Lung microvascular endothelial cell (primary cell): ENCODE measurements around the gene KRTAP10-12. TPM values are rescaled to one million over a fixed set of nuclear protein-coding genes. Genes with fewer than 3 reads are reported as not detected.
"Not testable (repeated sequence)": the region's sequence is repeated elsewhere in the genome, so short reads cannot be mapped to it uniquely, and the experiment has no call there.

Experiments
- DNase-seq, 2 donors: peaks; one replicate each; pipeline versions ENCODE4 v3.0.0 to v3.0.0-alpha.2; 2010; ENCODE audit warnings: low read depth in 2 of 2
- total RNA-seq: library from RNA; depleted of rRNA; stranded (reverse); fragments of >200 nt; gene quantifications from 2 replicates; pipeline ENCODE4 v1.2.1, GENCODE V29; 2014

KRTAP10-12 gene, protein sequence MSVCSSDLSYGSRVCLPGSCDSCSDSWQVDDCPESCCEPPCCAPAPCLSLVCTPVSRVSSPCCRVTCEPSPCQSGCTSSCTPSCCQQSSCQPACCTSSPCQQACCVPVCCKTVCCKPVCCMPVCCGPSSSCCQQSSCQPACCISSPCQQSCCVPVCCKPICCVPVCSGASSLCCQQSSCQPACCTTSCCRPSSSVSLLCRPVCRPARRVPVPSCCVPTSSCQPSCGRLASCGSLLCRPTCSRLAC
- total RNA-seq, result not detected in 2 replicates

DNA sequence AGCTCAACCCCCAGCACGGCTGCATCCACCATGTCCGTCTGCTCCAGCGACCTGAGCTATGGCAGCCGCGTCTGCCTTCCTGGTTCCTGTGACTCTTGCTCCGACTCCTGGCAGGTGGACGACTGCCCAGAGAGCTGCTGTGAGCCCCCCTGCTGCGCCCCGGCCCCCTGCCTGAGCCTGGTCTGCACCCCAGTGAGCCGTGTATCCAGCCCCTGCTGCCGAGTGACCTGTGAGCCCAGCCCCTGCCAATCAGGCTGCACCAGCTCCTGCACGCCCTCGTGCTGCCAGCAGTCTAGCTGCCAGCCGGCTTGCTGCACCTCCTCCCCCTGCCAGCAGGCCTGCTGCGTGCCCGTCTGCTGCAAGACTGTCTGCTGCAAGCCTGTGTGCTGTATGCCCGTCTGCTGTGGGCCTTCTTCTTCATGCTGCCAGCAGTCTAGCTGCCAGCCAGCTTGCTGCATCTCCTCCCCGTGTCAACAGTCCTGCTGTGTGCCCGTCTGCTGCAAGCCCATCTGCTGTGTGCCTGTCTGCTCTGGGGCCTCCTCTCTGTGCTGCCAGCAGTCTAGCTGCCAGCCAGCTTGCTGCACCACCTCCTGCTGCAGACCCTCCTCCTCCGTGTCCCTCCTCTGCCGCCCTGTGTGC lies at the start of gene KRTAP10-12:
Gene KRTAP10-12, plus strand, starts transcription at position 1 of the 639 bp plus-strand sequence. Its CDS starts 30 bp downstream, at position 31.
- not testable (repeated sequence) for DNase-seq

- DNase-seq, result no peak
These were observed 49.8 kb upstream of the KRTAP10-12 start for GRCh38 chr21:44647222-44647552.

GRCh38 chr21:44648557-44649311 lies 48.2 kb upstream of the KRTAP10-12 start:
- no peak for DNase-seq

GRCh38 chr21:44649521-44650100 lies 47.4 kb upstream of the KRTAP10-12 start:
- no peak for DNase-seq

GRCh38 chr21:44650265-44650972 lies 46.6 kb upstream of the KRTAP10-12 start:
- DNase-seq, result no peak

DNA sequence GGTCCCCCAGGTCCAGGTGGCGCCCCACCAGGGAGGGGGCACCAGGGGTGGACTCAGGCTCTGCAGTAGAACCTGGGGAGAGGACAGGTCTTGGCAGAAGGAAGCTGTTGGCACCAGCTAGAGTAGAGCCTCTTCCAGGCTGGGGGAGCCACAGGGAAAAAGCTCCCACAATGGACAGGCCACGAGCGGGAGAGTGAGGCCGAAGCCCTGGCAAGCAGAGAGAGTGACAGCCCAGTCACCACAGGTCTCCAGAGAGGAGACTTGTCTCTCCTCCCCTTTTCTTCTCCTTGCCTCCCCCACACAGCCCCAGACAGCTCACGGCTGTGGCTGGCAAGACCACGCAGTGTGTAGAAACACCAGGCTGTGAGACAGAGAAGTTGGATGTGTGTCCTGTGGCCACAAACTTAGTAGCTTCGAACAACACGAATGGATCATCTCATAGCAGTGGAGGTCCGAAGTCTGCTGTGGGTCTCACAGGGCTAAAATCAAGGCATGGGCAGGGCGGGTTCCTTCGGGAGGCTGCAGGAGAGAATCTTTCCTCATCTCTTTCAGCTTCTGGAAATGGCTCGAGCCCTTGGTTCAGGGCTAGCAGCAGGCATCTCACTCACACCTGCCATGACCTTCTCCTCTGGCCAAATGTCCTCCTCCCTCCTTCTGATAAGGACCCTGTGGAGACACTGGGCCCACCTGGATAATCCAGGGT lies 45.8 kb upstream of the KRTAP10-12 start:
- DNase-seq, result no peak

DNA sequence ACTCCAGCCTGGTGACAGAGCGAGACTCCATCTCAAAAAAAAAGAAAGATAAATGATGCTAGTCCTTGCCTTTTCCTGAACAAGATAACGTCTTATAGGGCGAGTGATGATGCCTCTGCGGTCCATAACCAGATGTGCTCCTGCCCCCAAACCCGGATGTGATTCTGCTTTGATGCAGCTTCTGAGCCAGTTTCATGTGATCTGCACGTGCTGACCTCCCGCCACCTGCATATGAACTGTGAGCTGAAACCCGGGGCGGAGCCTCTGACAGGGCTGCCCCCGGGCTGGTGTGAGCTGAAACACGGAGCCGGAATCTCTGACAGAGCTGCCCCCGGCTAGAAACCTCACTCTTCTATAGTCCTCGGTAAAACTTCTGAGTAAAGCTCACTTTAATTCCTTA lies 43.8 kb upstream of the KRTAP10-12 start:
- DNase-seq, result no peak

DNA sequence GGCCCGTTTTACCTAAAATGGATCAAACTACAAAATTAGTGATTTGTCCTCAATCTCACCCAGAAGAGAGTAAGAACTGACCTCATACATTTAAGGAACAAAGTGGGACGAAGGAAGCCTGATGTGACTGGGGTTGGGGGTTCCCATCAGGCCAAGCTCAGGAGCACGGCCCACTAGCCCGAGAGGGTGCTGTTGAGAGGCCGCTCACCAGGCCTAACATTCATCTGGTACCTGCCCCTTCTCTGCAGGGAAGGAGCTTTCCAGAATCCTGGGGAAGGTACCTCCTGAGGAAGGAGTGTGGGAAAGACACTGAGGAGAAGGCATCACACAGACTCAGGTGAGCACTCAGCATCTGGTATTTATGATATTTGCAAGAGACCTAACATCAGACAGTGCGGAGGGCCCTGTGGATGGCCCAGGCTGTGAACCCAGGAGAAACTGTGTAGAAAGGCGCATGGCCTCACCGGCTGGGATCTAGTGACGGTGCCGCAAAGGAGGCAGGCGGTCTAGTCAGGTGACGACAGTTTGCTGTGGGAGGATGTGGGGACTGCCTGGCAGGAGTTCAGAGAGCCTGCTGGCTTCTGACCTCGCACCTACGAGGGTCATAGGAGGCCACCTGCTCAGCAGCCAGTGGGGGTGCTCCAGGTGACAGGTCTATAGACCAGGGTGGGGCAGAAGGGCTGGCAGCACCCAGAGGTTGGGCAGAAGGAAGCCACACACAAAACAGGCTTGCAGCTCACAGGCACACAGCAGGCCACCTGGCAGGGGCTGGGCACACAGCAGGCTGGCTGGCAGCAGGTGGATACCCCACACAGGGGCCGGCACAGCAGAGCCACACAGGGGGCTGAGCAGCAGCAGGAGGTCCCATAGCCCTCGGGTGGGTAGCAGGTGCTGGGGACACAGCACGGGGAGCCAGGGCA lies 43.1 kb upstream of the KRTAP10-12 start:
- DNase-seq, result no peak

DNA sequence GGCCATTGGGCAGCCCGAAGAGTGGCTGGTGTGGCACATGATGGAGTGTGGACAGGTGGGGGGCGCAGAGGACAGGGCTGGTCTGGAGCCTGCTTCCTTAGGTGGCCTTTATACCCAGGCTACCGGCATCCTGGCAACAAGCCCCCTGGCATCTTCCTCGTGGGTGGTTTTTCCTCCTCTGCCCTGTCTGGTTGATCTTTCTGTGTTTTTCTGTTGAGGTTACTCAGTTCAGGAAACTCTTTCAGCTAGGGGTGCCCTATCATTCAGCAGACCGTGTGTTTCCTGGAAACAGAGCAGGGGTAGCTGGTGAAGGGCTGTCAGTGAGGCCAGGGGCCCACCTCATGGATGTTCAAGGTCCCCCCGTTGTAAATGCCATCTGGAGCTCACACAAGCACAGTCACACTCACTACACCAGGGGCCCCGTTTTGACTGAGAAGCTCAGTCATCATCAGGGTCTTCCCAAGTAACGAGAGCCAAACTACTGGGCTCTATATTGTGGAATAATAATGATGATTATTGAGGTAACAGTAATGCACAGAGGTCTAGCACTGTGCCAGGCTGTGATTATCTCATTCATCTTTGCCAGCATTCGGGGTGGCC lies 42.3 kb upstream of the KRTAP10-12 start, which contains the start of gene KRTAP12-4:
Gene KRTAP12-4, minus strand, starts transcription at position 84 of the 600 bp plus-strand sequence. Its CDS starts 45 bp downstream, at position 39.
- no peak for DNase-seq

DNA sequence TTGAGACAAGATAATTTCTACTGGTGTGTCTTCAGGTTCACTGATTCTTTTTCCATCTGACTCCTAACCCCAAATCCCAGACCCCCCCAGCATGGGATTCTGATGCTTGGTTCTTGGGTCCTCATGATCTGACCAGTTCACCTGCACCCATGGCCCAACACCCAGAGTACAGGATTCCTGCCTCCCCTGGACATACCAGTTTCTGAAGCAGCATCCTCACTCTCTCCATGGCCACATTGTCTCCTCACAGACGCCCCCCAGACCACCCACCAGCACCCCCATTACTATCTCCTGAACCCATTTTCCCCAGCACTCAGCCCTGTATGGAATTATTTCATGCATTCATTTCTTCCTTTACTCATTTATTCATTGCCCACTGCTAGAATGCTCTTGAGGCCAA lies 40.1 kb upstream of the KRTAP10-12 start:
- no peak for DNase-seq

GRCh38 chr21:44657635-44658540 lies 39.1 kb upstream of the KRTAP10-12 start, which contains the start of gene KRTAP12-3:
TSS of gene KRTAP12-3 (plus strand) at chr21:44657932. CDS start at chr21:44657980, 48 bp downstream.
- DNase-seq, result peak in 1 of 2 donors; percentile 17

DNA sequence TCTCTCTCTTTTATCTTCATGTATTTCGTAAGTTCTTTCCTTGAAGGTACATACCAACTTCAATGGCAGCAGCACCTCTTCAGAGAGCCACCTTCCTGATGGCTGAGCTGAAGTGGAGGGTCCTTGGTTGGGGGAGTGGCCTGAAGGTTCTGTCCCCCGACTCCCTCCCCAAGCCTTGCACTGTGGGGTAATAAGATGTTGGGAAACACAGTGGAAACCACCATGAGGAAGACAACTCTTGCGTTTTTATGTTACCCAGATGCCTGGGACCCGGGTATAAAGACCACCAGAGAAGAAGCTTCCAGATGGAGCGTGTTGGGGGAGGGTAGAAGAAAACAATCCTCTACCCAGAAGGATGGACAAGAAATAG lies 38.4 kb upstream of the KRTAP10-12 start:
- no peak for DNase-seq

GRCh38 chr21:44658913-44659595 lies 37.9 kb upstream of the KRTAP10-12 start:
- DNase-seq, result no peak

DNA sequence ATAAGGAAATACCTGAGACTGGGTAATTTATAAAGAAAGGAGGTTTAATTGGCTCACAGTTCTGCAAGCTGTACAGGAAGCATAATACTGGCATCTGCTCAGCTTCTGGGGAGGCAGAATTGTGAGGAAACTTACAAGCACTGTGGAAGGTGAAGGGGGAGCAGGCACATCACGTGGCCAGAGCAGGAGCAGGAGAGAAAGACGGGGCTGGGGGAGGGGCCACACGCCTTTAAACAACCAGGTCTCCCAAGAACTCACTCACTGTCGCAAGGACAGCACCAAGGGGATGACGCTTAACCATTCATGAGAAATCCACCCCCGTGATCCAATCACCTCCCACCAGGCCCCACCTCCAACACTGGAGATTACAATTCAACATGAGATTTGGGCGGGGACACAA lies 35.4 kb upstream of the KRTAP10-12 start:
- DNase-seq, result not testable (repeated sequence)

DNA sequence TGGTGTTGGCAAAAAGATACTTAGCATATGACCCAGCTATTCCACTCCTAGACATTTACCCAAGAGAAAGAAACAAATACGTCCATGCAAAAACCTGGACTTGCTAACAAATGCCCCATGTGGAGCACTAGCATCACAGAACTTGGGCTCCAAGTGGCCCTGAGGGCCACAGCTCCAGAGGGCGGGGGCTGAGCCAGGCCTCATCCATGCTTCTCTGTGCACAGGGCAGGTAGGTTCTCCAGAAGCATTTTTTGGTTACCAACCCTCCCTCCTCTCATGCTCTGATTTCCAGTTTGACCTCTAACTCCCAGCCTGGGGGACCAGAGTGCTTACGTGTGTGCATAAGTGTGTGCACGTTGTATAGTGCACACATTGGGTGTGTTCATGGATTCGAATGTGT lies 32.3 kb upstream of the KRTAP10-12 start:
- no peak for DNase-seq

DNA sequence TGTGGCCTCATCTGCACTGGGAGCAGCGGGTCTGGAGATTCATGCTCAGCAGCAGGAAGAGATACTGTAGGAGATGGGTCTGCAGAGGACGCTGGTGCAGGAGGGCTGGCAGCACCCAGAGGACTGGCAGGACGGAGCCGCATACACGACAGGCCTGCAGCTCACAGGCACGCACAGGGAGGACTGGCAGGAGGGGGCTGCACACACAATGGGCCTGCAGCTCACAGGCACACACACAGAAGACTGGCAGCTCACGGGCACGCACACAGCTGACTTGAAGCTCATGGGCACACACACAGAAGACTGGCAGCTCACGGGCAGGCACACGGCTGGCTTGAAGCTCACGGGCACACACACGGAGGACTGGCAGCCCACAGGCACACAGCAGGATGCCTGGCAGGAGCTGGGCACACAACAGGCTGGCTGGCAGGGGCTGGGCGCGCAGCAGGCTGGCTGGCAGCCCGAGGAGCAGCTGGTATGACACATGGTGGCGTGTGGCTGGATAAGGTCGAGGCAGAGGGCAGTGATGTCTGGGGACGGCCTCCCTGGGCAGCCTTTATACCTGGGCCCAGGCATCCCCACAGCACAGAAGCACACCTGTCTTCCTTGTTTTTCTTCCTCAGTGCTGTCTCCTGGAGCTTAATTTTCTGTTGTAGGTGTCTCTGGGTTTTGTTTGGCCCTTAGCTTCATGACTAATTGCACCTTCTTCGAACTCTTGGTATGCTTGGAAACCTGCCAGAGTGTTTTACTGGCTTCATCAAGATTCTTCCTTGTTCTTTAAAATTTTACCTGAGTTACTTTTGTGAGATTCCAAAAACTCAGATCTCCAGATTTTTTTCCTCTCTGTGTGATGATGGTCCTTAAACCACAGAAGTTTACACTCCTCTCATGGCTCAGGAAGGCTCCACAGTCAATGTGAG lies 30.3 kb upstream of the KRTAP10-12 start, which contains the start of gene KRTAP12-2:
Gene KRTAP12-2, minus strand, starts transcription at position 527 of the 920 bp plus-strand sequence. Its CDS starts 41 bp downstream, at position 486.
- no peak for DNase-seq
